ENCODE data around the gene MTCH1.

MTCH1 gene

GRCh38 chr6:37027811-37028469 lies 41.9 kb upstream of the MTCH1 start:
- no peak for DNase-seq (ENCODE audit: extremely low spot score)
- POLR2A ChIA-PET: interaction anchor here (0.8 to 1.2 kb wide), 2 partner anchors 42 to 143 kb away, joined by 3 read pairs; partner anchors contain the start of gene MTCH1
- CTCF ChIA-PET: interaction anchor here (0.5 to 3.6 kb wide), 9 partner anchors 10 to 269 kb away, joined by 3 to 18 read pairs (median 4); no protein-coding TSS in a partner anchor

GRCh38 chr6:37027036-37027720 lies 41.2 kb upstream of the MTCH1 start:
- DNase-seq (ENCODE audit: extremely low spot score): no peak
- TF ChIP-seq FOXK2 (IDR thresholded peaks at IDR 0.05) (no peak), LEF1 (IDR thresholded peaks at IDR 0.05; ENCODE audit: borderline replicate concordance) (no peak), FOXA1 (IDR thresholded peaks at IDR 0.05) (no peak), CTBP1 (IDR thresholded peaks at IDR 0.05; ENCODE audit: borderline replicate concordance) (no peak), TARDBP (IDR thresholded peaks at IDR 0.05) (no peak), ELF4 (IDR thresholded peaks at IDR 0.05) (no peak), SUZ12 (IDR thresholded peaks at IDR 0.05) (no peak), HDGF (IDR thresholded peaks at IDR 0.05; ENCODE audit: borderline replicate concordance) (no peak), ARNT (IDR thresholded peaks at IDR 0.05) (no peak), ZNF384 (IDR thresholded peaks at IDR 0.05) (no peak)
- ChIA-PET CTCF (interaction anchor here (0.5 to 3.6 kb wide), 5 partner anchors 9 to 183 kb away, joined by 3 to 18 read pairs (median 4); no protein-coding TSS in a partner anchor), POLR2A (interaction anchor here (1.2 kb wide), 1 partner anchor 41 kb away, joined by 3 read pairs; the partner anchor contains the start of gene MTCH1)

More at GRCh38 chr6:37027811-37028469, 41.9 kb upstream of the MTCH1 start:
- TF ChIP-seq HDGF (IDR thresholded peaks at IDR 0.05; ENCODE audit: borderline replicate concordance): no peak
- no peak for TF ChIP-seq BHLHE40 (IDR thresholded peaks at IDR 0.05; ENCODE audit: borderline replicate concordance)
- no peak for TF ChIP-seq CTBP1 (IDR thresholded peaks at IDR 0.05; ENCODE audit: borderline replicate concordance)
- no peak for TF ChIP-seq FOXA1 (IDR thresholded peaks at IDR 0.05)
- no peak for TF ChIP-seq ZNF384 (IDR thresholded peaks at IDR 0.05)
- no peak for TF ChIP-seq ARNT (IDR thresholded peaks at IDR 0.05)
- no peak for TF ChIP-seq PKNOX1 (IDR thresholded peaks at IDR 0.05)
- no peak for TF ChIP-seq NFRKB (IDR thresholded peaks at IDR 0.05)
- no peak for TF ChIP-seq FOXM1 (IDR thresholded peaks at IDR 0.05; ENCODE audit: borderline replicate concordance)
- no peak for TF ChIP-seq LEF1 (IDR thresholded peaks at IDR 0.05; ENCODE audit: borderline replicate concordance)
- TF ChIP-seq ELF4 (IDR thresholded peaks at IDR 0.05): no peak
- no peak for TF ChIP-seq TARDBP (IDR thresholded peaks at IDR 0.05)
- TF ChIP-seq L3MBTL2 (conservative IDR thresholded peaks at IDR 0.05): no peak
- no peak for TF ChIP-seq SUZ12 (IDR thresholded peaks at IDR 0.05)
- TF ChIP-seq SP1 (IDR thresholded peaks at IDR 0.05): no peak
- no peak for TF ChIP-seq FOXK2 (IDR thresholded peaks at IDR 0.05)

- POLR2A ChIA-PET: interaction anchor here (1.1 to 1.5 kb wide), 3 partner anchors 145 to 151 kb away, joined by 3 to 4 read pairs (median 4); partner anchors contain the start of gene PPIL1
- CTCF ChIA-PET: interaction anchor here (0.7 to 1.4 kb wide), 2 partner anchors 8 to 184 kb away, joined by 3 to 6 read pairs; no protein-coding TSS in a partner anchor
- no peak for TF ChIP-seq LEF1 (IDR thresholded peaks at IDR 0.05; ENCODE audit: borderline replicate concordance)
- TF ChIP-seq SP1 (IDR thresholded peaks at IDR 0.05): no peak
- no peak for TF ChIP-seq FOXM1 (IDR thresholded peaks at IDR 0.05; ENCODE audit: borderline replicate concordance)
- no peak for TF ChIP-seq BHLHE40 (IDR thresholded peaks at IDR 0.05; ENCODE audit: borderline replicate concordance)
- no peak for TF ChIP-seq TARDBP (IDR thresholded peaks at IDR 0.05)
- no peak for TF ChIP-seq PKNOX1 (IDR thresholded peaks at IDR 0.05)
- TF ChIP-seq HDGF (IDR thresholded peaks at IDR 0.05; ENCODE audit: borderline replicate concordance): no peak
- TF ChIP-seq NFRKB (IDR thresholded peaks at IDR 0.05): no peak
- no peak for TF ChIP-seq ZNF384 (IDR thresholded peaks at IDR 0.05)
- no peak for TF ChIP-seq SUZ12 (IDR thresholded peaks at IDR 0.05)
- TF ChIP-seq CTBP1 (IDR thresholded peaks at IDR 0.05; ENCODE audit: borderline replicate concordance): no peak
- no peak for TF ChIP-seq ELF4 (IDR thresholded peaks at IDR 0.05)
- TF ChIP-seq ARNT (IDR thresholded peaks at IDR 0.05): no peak
- TF ChIP-seq FOXA1 (IDR thresholded peaks at IDR 0.05): no peak
- no peak for TF ChIP-seq FOXK2 (IDR thresholded peaks at IDR 0.05)
- no peak for TF ChIP-seq L3MBTL2 (conservative IDR thresholded peaks at IDR 0.05)
- DNase-seq (ENCODE audit: extremely low spot score): no peak
Measured at GRCh38 chr6:37025621-37026466, 39.8 kb upstream of the MTCH1 start.

GRCh38 chr6:37024656-37025337 lies 38.8 kb upstream of the MTCH1 start:
- TF ChIP-seq TARDBP (IDR thresholded peaks at IDR 0.05): no peak
- TF ChIP-seq LEF1 (IDR thresholded peaks at IDR 0.05; ENCODE audit: borderline replicate concordance): no peak
- TF ChIP-seq NFRKB (IDR thresholded peaks at IDR 0.05): no peak
- TF ChIP-seq ARNT (IDR thresholded peaks at IDR 0.05): no peak
- no peak for TF ChIP-seq SUZ12 (IDR thresholded peaks at IDR 0.05)
- TF ChIP-seq HDGF (IDR thresholded peaks at IDR 0.05; ENCODE audit: borderline replicate concordance): no peak
- TF ChIP-seq PKNOX1 (IDR thresholded peaks at IDR 0.05): no peak
- no peak for TF ChIP-seq CTBP1 (IDR thresholded peaks at IDR 0.05; ENCODE audit: borderline replicate concordance)
- TF ChIP-seq ELF4 (IDR thresholded peaks at IDR 0.05): no peak
- TF ChIP-seq L3MBTL2 (conservative IDR thresholded peaks at IDR 0.05): no peak
- ChIA-PET CTCF (interaction anchor here (1.4 kb wide), 1 partner anchor 186 kb away, joined by 6 read pairs; no protein-coding TSS in a partner anchor), POLR2A (interaction anchor here (1.1 to 1.5 kb wide), 3 partner anchors 146 to 150 kb away, joined by 3 to 4 read pairs (median 4); partner anchors contain the start of gene PPIL1)
- DNase-seq (ENCODE audit: extremely low spot score): no peak

Data from HEK293T (cell line).